GM19467 (cell line): ENCODE measurements around the gene QSOX1.
"Not testable (repeated sequence)": the region's sequence is repeated elsewhere in the genome, so short reads cannot be mapped to it uniquely, and the experiment has no call there.

Experiments
- ATAC-seq: cut with Tn5 transposase; IDR thresholded peaks from one replicate; pipeline ENCODE4 v1.9.1; 2021; ENCODE audit warnings: mild to moderate bottlenecking, moderate library complexity; ENCODE audit not compliant: unreplicated experiment

The QSOX1 gene, protein sequence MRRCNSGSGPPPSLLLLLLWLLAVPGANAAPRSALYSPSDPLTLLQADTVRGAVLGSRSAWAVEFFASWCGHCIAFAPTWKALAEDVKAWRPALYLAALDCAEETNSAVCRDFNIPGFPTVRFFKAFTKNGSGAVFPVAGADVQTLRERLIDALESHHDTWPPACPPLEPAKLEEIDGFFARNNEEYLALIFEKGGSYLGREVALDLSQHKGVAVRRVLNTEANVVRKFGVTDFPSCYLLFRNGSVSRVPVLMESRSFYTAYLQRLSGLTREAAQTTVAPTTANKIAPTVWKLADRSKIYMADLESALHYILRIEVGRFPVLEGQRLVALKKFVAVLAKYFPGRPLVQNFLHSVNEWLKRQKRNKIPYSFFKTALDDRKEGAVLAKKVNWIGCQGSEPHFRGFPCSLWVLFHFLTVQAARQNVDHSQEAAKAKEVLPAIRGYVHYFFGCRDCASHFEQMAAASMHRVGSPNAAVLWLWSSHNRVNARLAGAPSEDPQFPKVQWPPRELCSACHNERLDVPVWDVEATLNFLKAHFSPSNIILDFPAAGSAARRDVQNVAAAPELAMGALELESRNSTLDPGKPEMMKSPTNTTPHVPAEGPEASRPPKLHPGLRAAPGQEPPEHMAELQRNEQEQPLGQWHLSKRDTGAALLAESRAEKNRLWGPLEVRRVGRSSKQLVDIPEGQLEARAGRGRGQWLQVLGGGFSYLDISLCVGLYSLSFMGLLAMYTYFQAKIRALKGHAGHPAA

DNA sequence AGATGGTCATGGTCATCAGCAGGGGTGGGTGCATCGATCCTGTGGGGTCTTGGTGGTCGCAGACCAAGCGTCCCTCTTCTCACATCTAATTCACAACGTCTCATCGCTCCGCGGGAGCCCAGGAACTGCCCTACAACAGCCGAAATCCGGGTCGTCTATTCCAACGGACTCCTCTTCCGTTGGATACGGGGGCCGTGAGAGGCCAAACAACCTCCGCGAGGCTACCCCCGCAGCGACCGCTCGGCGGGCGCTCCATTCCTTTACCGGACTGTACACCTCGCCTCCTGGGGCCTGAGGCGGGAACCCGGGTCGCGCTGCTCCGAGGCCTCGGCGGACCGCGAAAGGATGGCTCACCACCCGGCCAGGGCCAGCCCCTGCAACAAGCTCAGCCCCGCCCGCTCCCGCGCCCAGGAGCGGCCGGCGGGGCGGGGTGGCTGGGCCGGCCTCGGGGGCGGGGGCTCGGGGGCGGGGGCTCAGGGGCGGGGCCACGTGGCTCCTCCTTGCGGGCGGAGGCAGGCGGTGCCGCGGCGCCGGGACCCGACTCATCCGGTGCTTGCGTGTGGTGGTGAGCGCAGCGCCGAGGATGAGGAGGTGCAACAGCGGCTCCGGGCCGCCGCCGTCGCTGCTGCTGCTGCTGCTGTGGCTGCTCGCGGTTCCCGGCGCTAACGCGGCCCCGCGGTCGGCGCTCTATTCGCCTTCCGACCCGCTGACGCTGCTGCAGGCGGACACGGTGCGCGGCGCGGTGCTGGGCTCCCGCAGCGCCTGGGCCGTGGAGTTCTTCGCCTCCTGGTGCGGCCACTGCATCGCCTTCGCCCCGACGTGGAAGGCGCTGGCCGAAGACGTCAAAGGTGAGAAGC lies at the start of gene QSOX1:
QSOX1 (plus strand) TSS at position 545 of the 857 bp plus-strand sequence; CDS start at position 584, 39 bp downstream.
- ATAC-seq: peak; percentile 92

DNA sequence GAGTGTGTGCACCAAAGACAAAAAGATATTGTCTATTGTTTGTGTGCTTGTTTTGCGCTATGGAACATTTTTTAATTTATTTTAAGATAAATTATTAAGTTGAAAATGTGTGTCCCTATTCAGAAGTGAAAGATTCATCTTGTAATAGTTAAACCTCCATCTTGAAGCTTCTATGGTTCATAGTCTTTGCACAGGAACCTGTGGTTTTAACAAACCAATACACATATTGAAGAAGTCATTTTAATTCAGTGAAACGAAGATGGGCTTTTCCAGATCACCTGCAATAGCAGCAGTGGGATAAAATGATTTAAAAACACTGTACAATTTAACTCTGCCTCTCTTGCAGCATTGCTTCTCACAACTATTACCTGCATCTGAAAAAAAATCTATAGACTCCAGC lies 42.6 kb upstream of the QSOX1 start:
- ATAC-seq: no peak

DNA sequence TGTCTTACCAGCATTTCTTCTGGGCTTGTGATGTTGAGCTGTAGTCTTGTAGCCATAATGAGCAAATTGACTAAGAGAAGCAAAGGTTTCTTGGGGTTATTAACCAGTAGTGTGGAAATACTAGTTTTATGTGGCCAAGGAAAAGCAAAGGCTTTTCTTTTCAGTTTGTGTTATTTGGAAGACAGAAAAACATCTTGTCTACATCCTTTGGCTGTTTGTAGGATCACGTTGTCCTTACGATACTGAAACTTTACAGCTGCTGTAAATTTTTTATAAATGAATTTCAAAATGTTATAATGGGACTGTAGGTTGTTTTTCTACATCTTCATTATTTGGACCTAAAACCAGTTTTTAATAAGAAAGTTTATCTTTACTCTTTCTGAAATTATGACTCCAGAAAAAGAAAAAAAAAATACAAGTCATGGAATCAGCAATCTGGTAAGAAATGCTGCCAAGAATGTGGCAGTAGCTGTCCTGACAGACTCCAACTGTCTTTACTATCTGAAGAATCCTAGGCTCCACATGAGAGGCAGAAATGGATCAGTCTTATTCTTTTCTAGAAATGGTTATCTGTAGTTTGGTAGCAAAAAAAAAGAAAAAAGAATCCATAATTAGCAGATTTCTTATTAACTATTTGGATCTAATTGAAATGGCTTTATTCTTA lies 41.6 kb upstream of the QSOX1 start:
- ATAC-seq: no peak

DNA sequence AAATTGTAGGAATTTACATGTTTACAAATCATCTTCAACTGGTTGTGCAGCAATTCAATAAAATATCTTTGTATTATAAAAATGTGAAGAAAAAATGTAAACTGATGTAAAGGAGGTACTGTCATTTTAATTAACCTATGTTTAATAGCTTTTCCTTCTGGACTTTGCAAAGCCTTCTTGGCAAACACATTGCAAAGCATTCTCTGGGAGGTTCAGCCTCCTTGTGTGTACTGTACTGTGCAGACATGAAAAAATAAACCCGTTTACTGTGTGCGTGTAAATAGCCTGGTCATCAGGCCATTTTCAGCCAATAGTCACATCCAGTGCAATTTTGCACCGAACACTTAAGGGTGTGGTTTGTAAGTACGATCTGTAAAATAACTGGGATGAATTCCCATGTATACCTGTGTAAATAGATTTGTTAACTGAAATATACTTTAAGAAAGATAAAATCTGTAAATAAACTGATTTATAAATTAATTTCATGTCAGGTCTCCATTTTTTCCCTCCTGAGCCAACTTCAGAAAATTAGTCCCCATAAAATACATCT lies 40.2 kb upstream of the QSOX1 start:
- no peak for ATAC-seq

DNA sequence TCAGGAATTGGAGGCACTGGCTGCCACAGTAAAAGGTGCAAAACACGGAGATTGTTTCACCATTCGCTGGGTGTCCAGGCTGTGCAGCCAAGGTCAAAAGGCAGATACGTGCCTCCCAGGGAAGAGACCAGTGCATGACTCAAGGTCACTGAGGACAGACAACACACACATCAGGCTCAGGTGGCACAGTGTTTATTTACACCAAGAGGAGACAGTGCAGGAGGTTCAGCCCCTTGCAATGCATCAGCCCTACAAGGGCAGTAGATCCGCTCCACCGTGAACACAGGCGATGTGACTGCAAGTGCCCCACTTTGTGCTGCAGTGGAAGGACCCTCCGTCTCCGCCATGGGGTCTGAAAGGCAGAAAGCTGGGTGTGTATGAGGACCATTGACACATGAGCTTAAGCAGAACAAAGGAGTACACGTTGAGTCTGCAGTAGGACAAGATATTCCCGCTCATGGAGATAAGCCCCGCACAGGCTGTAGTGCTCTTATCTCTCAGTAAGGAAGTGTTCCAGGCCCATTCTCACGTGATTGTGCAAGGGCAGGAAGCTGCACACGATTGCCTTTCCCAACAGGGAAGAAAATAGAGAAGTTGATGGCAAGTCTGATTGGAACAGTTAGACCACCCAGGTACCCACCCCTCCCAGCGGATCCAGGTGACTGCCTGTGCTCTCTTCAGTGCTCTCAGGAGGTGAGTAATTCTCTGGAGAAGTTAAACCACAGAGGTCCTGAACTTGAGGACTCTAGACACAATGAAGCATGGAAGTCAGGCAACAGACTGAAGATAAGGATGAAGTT lies 37.5 kb upstream of the QSOX1 start:
- ATAC-seq: no peak

DNA sequence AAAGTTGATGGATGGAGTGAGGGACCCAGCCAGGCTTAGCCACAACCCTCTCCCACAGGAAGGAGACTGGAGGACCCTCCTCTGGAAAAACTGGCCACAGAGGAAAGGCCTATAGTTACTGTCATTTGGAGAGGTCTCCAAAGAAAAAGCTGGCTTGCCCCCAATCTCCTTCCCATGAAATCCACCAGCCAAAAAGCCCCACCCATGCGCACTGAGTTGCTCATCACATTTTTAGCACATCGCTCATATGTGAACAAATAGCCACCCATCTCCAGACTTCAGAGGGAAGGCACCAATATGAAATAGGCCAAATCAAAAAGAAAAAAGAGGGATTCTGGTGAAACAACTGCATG lies 36.9 kb upstream of the QSOX1 start:
- ATAC-seq: no peak

DNA sequence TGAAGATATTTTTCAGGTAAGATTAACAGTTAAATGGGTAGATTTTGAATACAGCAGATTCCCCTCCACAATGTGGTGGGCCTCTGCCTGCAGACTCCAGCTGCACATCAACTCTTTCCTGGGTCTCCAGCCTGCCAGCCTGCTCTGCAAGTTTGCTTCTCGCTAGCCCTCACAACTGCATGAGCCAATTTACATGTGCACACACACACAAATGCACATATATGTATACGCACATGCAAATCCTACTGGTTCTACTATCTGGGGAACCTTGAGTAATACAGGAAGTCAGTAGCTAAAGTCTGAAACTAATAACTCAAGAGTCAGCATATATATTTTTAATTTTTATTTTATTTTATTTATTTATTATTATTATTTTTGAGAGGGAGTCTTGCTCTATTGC lies 34.8 kb upstream of the QSOX1 start:
- no peak for ATAC-seq

DNA sequence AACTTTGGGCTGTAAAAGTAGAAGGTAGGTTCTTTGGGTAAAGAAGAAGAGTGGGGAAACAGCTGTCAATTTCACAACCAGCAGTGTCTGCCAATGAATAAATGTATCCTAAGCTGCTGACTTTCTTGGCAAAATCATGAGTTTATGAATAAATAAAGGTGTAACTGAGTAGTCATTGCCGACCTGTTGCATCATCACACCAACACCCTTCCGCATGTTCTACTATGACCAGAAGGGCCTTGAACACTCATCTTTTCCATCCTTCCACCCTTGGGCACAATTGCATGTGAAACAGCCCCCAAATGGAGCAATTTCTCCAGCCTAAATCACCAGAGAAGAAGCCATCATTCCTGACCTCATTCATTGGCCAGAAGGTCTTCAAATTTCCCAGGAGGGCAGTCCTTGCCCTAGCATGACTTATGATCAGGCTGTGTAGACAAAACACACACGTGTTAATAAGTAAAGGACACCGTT lies 31.2 kb upstream of the QSOX1 start:
- ATAC-seq: no peak

DNA sequence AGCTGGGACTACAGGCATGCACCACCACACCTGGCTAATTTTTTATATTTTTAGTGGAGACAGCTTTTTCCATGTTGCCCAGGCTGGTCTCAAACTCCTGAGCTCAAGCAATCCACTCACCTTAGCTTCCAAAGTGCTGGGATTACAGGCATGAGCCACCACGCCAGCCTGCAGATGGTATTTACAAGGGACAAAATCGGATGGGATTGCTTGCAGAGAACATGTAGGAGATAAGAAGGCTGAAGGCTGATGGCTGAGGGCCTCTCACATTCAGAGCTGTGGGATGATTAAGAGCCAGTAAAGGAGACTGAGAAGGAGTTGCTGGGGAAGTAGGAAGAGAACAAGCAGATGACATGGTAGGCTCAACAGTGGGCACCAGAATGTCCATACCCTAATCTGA lies 24.0 kb upstream of the QSOX1 start:
- no peak for ATAC-seq

DNA sequence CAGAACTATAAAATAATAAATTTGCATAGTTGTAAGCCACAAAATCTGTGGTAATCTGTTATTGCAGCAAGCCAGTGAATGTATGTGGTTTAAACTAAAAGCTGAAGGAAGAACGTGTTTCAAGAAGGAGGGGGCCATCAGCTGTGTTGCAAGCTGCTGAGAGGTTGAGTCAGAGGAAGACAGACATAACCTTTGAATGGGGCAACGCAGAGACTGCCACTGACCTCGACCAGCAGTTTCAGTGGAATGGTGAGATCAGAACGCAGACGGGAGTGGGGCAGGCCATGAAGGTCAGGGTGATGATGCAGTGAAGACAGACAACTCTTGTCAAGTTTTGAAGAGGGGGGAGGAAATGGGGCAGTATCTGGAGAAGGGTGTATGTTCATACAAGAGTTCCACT lies 23.2 kb upstream of the QSOX1 start:
- ATAC-seq: no peak

DNA sequence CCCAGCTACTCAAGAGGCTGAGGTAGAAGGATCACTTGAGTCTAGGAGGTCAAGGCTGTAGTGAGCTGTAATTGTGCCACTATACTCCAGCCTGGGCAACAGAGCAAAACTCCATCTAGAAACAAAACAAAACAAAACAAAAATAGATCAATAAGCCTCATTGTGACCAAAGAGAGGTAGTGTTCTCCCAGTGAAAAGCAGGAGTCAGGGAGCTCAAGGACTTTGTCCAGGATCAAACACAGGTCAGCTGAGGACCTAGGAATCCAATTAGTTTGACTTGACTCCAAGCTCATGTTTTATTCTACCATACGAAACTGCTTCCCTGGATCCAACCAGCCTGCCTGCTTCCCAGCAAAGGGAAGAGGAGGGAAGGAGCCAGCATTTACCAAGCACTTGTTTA lies 21.5 kb upstream of the QSOX1 start:
- ATAC-seq: no peak

DNA sequence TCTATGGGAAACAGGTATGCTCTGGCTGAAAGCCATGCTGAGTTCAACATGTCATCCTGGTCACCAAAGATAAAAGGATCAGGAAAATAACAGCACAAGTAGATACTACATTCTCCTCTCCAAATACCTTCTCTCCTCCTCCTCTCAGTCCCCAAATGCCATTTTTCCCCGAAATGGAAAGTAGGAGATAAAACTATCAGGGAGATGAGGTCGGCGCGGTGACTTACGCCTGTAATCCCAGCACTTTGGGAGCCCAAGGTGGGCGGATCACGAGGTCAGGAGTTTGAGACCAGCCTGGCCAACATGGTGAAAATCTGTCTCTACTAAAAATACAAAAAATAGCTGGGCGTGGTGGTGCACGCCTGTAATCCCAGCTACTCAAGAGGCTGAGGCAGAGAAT lies 21.0 kb upstream of the QSOX1 start:
- not testable (repeated sequence) for ATAC-seq

DNA sequence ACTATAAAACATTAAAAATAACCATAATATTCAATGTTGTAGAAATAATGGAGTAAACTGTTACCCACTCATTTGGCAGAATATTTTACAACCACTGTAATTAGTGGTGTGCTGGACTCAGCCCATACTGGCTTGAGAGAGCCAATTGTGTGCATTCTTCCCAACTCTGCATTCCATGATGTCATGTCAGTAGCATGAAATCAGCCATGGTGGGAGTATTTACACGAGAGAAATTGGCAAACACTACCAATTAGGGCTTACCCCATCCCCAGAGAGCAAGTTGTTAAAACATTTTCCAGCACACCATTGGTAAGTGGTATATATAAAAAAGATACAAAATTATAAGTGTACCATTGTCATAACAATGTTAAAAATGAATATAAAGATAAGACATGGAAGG lies 19.1 kb upstream of the QSOX1 start:
- ATAC-seq: no peak

DNA sequence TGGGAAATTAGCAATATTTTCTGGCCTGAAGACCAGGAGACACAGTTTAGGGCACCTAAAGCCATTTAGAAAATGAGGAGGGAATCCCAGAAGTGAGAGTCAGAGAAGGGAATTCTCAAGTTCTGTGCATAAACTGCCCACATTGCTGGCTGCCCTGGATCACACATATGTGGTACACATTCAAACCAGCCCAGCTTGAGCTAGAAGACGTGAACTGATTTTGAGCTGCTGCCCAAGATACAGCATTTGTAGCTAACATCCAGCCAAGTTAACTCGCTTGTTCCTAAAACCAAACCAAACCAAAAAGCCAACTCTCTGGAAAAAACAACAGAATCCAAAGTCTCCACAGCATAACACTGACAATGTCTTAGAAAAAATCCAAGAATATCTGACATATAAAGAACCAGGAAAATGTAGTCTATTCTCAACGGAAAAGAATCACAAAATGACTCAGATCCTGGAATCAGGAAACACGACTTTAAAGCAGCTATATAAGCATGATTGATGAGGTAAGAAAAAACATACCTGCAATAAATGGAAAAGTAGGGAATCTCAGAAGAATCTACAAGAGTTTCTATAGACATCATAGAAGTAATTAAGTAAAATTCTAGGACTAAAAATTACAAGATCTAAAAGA lies 18.2 kb upstream of the QSOX1 start:
- ATAC-seq: no peak

DNA sequence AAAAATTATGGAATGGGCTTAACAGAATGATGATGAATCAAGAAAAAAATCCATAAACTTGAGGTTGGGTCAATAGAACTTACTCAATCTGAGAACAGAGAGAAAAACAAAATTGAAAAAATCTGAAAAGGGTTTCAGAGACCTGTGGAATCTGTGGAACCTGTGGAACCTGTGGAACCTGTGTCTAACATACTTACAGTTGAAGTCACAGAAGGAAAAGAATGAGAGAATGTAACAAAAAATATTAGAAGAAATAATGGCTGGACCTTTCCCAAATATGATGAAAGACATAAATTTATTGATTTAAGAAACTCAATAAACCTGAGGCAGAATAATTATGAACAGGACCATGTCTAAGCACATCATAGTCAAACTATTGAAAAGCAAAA lies 17.7 kb upstream of the QSOX1 start:
- ATAC-seq: no peak

DNA sequence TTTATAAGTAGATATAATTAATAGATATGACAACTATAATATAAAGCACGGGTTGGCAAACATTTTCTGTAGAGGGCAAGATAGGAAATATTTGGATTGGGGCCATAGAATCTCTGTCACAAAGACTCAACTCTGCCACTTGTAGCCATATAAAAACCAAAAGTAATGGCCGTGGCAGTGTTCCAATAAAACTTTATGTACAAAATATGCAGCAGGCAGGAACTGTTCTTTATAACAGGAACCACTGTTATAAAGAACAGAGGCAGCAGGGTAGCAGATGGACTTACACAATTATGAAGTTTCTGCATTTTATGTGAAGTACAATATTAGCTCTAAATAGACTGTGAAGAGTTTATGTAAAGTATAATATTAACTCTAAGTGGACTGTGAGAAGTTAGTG lies 16.9 kb upstream of the QSOX1 start:
- ATAC-seq: no peak

DNA sequence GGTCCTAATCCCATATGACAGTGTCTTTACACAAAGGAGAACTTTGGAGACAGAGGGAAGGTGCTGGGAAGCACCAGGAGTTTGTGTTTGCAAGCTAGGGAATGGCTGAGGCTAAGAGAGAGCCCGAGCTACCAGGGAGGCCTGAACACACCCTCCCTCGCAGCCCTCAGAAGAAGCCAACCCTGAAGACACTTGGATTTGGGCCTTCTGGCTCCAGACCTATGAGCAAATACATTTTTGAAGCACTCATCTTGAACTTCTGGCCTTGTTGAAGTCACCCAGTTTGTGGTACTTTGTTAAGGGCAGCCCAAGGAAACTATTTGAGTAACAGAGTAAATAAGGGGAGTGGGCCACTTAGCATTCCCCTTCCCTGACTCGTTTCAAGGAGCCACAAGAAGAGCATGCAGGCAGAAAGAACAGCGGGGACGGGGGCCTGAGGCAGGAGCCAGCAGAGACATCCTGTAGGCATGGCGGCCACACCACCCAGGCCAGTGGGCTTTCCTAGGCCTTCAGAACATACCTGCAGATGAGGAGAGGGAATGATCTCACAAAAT lies 13.2 kb upstream of the QSOX1 start:
- ATAC-seq: no peak

DNA sequence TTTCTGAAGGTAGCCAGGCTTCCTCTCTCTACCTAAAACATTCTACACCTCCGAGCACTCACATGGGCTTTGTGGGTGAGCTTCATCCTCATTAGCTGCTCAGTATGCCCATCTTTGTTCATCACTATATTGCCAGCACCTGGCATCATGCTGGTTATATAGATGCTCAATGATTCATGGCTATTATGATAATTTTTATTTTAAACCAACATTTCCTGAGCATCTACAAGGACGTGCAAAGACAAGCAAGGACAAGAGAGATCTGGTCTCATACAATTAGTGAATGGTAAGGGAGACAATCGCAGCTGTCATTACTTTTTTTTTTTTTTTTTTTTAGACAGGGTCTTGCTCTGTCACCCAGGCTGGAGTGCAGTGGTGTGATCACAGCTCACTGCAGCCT lies 11.3 kb upstream of the QSOX1 start:
- no peak for ATAC-seq
